GM23248 (cell line): ENCODE measurements around the gene WWOX. TPM values are rescaled to one million over a fixed set of nuclear protein-coding genes. Genes with fewer than 3 reads are reported as not detected.

Source experiments
- DNase-seq: peaks from one replicate; pipeline ENCODE4 v3.0.0-alpha.2; 2015
- H2AFZ ChIP-seq: fragments of 200-600 bp; sonication (generic); 2 replicates; pipeline ENCODE4 v1.6.1; 2016; ENCODE audit warnings: antibody characterized with exemption
- H3F3A ChIP-seq: fragments of 200-600 bp; sonication (generic); 2 replicates; pipeline ENCODE4 v1.6.1; 2016; ENCODE audit warnings: mild to moderate bottlenecking, antibody characterized with exemption, mixed run types; ENCODE audit not compliant: insufficient read depth
- H3K27ac ChIP-seq: fragments of 200-600 bp; sonication (generic); 2 replicates; pipeline ENCODE4 v1.5.1; 2016; ENCODE audit warnings: mild to moderate bottlenecking
- H3K27me3 ChIP-seq: fragments of 200-600 bp; sonication (generic); replicated peaks from 2 replicates; pipeline ENCODE4 v1.6.1; 2016; ENCODE audit warnings: mild to moderate bottlenecking; ENCODE audit not compliant: insufficient read depth
- H3K36me3 ChIP-seq: fragments of 200-600 bp; sonication (generic); 2 replicates; pipeline ENCODE4 v1.6.1; 2016; ENCODE audit warnings: low read depth, mild to moderate bottlenecking
- H3K4me1 ChIP-seq: fragments of 200-600 bp; sonication (generic); 2 replicates; pipeline ENCODE4 v1.6.1; 2016; ENCODE audit warnings: mild to moderate bottlenecking; ENCODE audit not compliant: insufficient read depth
- H3K4me2 ChIP-seq: fragments of 200-600 bp; sonication (generic); one replicate; pipeline ENCODE4 v1.6.1; 2016; ENCODE audit warnings: mild to moderate bottlenecking; ENCODE audit not compliant: unreplicated experiment
- H3K4me3 ChIP-seq: fragments of 200-600 bp; sonication (generic); 2 replicates; pipeline ENCODE4 v1.5.1; 2016; ENCODE audit warnings: mild to moderate bottlenecking
- H3K79me2 ChIP-seq: fragments of 200-600 bp; sonication (generic); 2 replicates; pipeline ENCODE4 v1.6.1; 2016; ENCODE audit warnings: mild to moderate bottlenecking; ENCODE audit not compliant: insufficient read depth
- H3K9ac ChIP-seq: fragments of 200-600 bp; sonication (generic); 2 replicates; pipeline ENCODE4 v1.6.1; 2016; ENCODE audit warnings: mild to moderate bottlenecking
- H3K9me2 ChIP-seq: fragments of 200-600 bp; sonication (generic); 2 replicates; pipeline ENCODE4 v1.6.1; 2016; ENCODE audit warnings: mixed run types, mild to moderate bottlenecking, moderate library complexity; ENCODE audit not compliant: insufficient read depth
- H3K9me3 ChIP-seq: fragments of 200-600 bp; sonication (generic); one replicate; pipeline ENCODE4 v1.6.1; 2017; ENCODE audit warnings: low read depth
- H4K20me1 ChIP-seq: fragments of 200-600 bp; sonication (generic); 2 replicates; pipeline ENCODE4 v1.6.0; 2016; ENCODE audit not compliant: insufficient read depth
- EZH2 ChIP-seq: fragments of 200-600 bp; sonication (generic); IDR thresholded peaks from 2 replicates; pipeline ENCODE4 v1.6.1; 2018; ENCODE audit warnings: antibody characterized with exemption, mild to moderate bottlenecking; ENCODE audit not compliant: insufficient read depth, poor library complexity, severe bottlenecking
- EZH2phosphoT487 ChIP-seq: fragments of 200-600 bp; sonication (generic); IDR thresholded peaks from 2 replicates; pipeline ENCODE4 v1.6.1; 2018; ENCODE audit warnings: antibody characterized with exemption, moderate library complexity, mild to moderate bottlenecking, low read depth; ENCODE audit not compliant: insufficient read depth
- WGBS, 2 experiments: methylation state at CpG; one replicate each; pipeline ENCODE4 v1.1.6; 2015 to 2017; ENCODE audit warnings: low lambda C conversion rate in 2 of 2, low coverage in 1 of 2; ENCODE audit errors: missing lambda C conversion rate in 2 of 2; 5-methylcytosine and 5-hydroxymethylcytosine counted together
- in situ Hi-C: fragments of 300-500 bp; cut with MboI; formaldehyde crosslinking; loops from 2 replicates; pipeline ENCODE4 v1.15.0; 2020
- polyA plus RNA-seq: library from polyadenylated mRNA; unstranded; fragments of >200 nt; fragmentation: Nextera tagmentation; extraction: Ambion mirVana; gene quantifications from 2 replicates; pipeline ENCODE4 v1.2.1, GENCODE V29; 2016
- total RNA-seq: library from RNA; depleted of rRNA; stranded (reverse); fragments of >200 nt; shearing (Covaris generic); gene quantifications from 2 replicates; pipeline ENCODE4 v1.2.3, GENCODE V29; 2014

The WWOX gene
- total and polyA plus RNA-seq, 2 experiments from 2014 or later = 4.5 to 6.6 TPM

DNA sequence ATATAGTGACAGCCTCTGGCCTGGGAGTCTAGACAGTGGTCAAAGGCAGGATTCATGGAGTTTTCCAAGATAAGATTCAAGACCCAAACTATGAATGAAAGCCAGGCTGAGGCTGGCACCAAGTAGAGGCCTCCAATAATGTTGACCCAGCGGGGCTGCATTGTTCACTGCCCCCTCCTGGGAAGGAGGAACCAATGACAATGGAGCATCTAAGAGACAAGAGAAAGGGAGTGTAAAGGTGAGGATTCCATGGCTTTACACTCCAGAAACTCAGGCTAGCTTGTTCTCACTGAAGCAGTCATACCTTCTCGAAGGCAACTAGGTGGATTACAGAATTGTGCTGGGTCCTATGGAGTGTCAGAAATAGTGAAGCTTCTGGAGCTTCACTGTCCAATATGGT, 380.3 kb downstream of the WWOX start:
- Histone ChIP-seq H3K9me3 (no peaks in the 10 kb centered on the region), H4K20me1 (no peaks in the 10 kb centered on the region), H3K4me2 (no peak overlapping the region), H3K4me3 (no peak overlapping the region), H3K4me1 (no peaks in the 10 kb centered on the region), H3K9ac (no peak overlapping the region), H3F3A (no peaks in the 10 kb centered on the region), H3K79me2 (no peaks in the 10 kb centered on the region), H3K27me3 (no peaks in the 10 kb centered on the region), H3K36me3 (no peaks in the 10 kb centered on the region), H2AFZ (no peak overlapping the region), H3K9me2 (no peaks in the 10 kb centered on the region), H3K27ac (no peak overlapping the region)
- no peak for DNase-seq
- TF ChIP-seq EZH2phosphoT487 (no peak), EZH2 (no peak)
- in situ Hi-C loops = no loop called here
- WGBS, 2 experiments = 25 to 38% methylated on average over 2 of the region's 2 CpGs

DNA sequence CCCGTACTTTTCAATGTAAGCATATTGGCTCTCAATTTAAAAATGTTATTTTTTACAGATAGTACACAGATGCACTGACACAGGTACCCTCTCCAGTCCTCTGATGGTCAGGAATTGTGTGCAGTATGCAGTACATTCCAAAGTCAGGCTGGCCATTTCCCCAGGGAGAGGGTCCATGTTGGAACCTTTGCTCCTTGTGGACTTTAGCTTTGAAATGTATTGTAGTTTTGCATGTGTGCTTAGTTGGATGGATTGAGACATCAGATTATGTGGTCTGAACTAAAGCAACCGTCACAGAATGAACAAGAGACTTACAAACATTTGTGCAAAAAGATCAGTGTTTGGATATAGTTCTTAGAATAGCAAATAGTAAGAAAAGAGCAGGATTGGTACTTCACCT, 381.1 kb downstream of the WWOX start:
- Histone ChIP-seq H3K9me2 (no peaks in the 10 kb centered on the region), H3K27me3 (no peaks in the 10 kb centered on the region), H3K36me3 (no peaks in the 10 kb centered on the region), H3K9ac (no peak overlapping the region), H3K4me2 (no peak overlapping the region), H3K9me3 (no peaks in the 10 kb centered on the region), H3K27ac (no peak overlapping the region), H3F3A (no peaks in the 10 kb centered on the region), H4K20me1 (no peaks in the 10 kb centered on the region), H3K4me3 (no peak overlapping the region), H3K79me2 (no peaks in the 10 kb centered on the region), H3K4me1 (no peaks in the 10 kb centered on the region), H2AFZ (no peak overlapping the region)
- in situ Hi-C loops = no loop called here
- 41 to 62% methylated on average over 2 of the region's 2 CpGs for WGBS, 2 experiments
- no peak for DNase-seq
- TF ChIP-seq EZH2 = no peak

DNA sequence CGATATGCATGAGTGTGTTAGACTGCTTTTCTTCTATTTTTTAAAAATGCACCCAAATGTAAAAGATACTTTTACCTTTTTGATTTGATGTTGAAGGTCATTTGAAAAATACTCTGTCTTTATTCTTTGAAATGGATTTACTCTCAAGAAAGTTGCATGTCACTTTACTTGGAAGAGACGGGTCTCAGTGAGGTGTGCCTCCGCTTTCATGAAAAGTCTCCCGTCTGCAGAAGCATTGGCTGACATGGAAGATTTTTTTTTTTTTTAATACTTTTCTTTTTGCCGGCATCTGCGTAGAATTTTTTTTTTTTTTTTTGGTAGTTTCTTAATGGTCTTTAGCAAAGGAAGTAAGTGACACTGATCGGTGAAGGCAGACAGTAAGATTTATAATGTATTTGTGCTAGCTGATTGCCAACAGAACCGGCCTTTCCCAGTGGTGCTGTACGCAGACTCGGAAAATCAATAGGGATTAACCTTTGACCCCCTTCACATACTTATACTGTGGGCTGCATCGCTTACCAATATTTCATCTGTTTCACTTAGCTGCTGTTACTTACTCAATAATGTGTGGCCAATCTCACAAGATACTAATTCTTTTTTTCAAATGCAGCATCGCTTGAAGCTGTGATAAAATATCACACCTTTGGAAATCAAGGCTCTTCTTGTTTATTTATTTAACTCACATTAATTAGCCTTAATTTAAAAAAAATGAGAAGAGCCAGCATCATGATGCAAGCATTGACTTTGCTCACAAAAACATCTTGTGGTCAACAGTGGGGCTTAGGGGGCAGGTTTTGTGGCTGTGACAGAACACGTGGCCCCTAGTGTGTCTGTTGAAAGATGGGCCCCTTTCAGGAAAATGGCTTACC, 383.9 kb downstream of the WWOX start:
- no peaks in the 10 kb centered on the region for H3F3A ChIP-seq
- 64 to 69% methylated on average over 13 of the region's 13 CpGs for WGBS, 2 experiments
- no peaks in the 10 kb centered on the region for H3K27me3 ChIP-seq
- H3K79me2 ChIP-seq = no peaks in the 10 kb centered on the region
- no peak overlapping the region for H3K4me3 ChIP-seq
- H3K4me2 ChIP-seq = no peak overlapping the region
- DNase-seq = no peak
- no peak overlapping the region for H2AFZ ChIP-seq
- no peak for TF ChIP-seq EZH2
- TF ChIP-seq EZH2phosphoT487 = no peak
- H3K9me2 ChIP-seq = no peaks in the 10 kb centered on the region
- H3K9ac ChIP-seq = no peak overlapping the region
- no peaks in the 10 kb centered on the region for H4K20me1 ChIP-seq
- in situ Hi-C loops = no loop called here
- H3K9me3 ChIP-seq = no peaks in the 10 kb centered on the region
- no peaks in the 10 kb centered on the region for H3K4me1 ChIP-seq
- no peak overlapping the region for H3K27ac ChIP-seq
- H3K36me3 ChIP-seq = no peaks in the 10 kb centered on the region

DNA sequence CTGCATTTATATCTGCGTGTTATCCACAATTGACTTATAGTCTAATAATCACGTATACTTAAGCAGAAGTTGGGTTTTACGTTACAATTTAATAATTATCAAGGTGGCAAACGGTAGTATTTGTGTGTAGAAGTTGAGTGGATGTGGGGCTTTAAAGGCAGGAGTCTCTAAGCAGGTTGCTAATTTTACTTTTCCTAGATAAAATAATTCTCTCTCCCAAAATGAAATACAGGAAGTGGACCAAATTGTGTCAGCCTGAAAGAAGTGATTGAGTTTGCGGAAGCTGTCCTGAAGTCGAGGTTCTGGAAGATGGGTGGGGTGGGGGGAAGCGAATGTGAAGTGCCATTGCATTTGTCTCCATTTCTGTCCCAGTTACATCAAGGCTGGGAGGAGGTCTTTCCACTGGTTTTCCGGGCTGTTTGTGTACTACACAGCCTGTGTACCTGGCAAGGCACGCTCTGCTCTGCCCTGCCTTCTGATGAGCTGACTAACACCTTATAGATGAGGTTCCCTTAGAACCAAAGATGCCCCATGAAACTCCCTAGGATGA, 385.1 kb downstream of the WWOX start:
- H3K27me3 ChIP-seq = no peaks in the 10 kb centered on the region
- no peaks in the 10 kb centered on the region for H3K36me3 ChIP-seq

More for the DNA sequence above, 385.1 kb downstream of the WWOX start:
- H3K4me3 ChIP-seq = no peak overlapping the region
- no peaks in the 10 kb centered on the region for H3F3A ChIP-seq
- no peaks in the 10 kb centered on the region for H3K9me2 ChIP-seq
- H3K9me3 ChIP-seq = no peaks in the 10 kb centered on the region
- no peaks in the 10 kb centered on the region for H4K20me1 ChIP-seq
- DNase-seq = no peak
- H3K4me1 ChIP-seq = no peaks in the 10 kb centered on the region
- no peak overlapping the region for H3K9ac ChIP-seq
- TF ChIP-seq EZH2phosphoT487 = no peak
- TF ChIP-seq EZH2 = no peak
- H3K27ac ChIP-seq = no peak overlapping the region
- H3K4me2 ChIP-seq = no peak overlapping the region
- WGBS, 2 experiments = 41 to 47% methylated on average over 9 of the region's 9 CpGs
- no peak overlapping the region for H2AFZ ChIP-seq
- in situ Hi-C loops = no loop called here
- H3K79me2 ChIP-seq = no peaks in the 10 kb centered on the region
